Neural crest cell (in vitro differentiated cells): Measurements from ENCODE around the gene ARID5B. TPM values are rescaled to one million over a fixed set of nuclear protein-coding genes. Genes with fewer than 3 reads are reported as not detected.

Experiments
- DNase-seq: peaks from one replicate; pipeline ENCODE4 v3.0.0; 2021; ENCODE audit warnings: low read depth, mixed read lengths, low spot score
- H3K27ac Mint-ChIP-seq: one replicate; pipeline ENCODE4 v1.8.0; 2021; ENCODE audit warnings: mild to moderate bottlenecking, mixed read lengths; ENCODE audit not compliant: unreplicated experiment
- H3K27me3 Mint-ChIP-seq: 2 replicates; pipeline ENCODE4 v1.8.0; 2021; ENCODE audit warnings: low read depth, mild to moderate bottlenecking, mixed read lengths
- H3K36me3 Mint-ChIP-seq: 2 replicates; pipeline ENCODE4 v1.8.0; 2021; ENCODE audit warnings: low read depth, mild to moderate bottlenecking, mixed read lengths
- H3K4me1 Mint-ChIP-seq: 2 replicates; pipeline ENCODE4 v1.8.0; 2021; ENCODE audit warnings: mixed read lengths
- H3K4me3 Mint-ChIP-seq: one replicate; pipeline ENCODE4 v1.8.0; 2021; ENCODE audit warnings: mild to moderate bottlenecking, mixed read lengths
- H3K9me3 Mint-ChIP-seq: 2 replicates; pipeline ENCODE4 v1.8.0; 2021; ENCODE audit warnings: mixed read lengths
- CTCF ChIP-seq: fragments of 200-600 bp; sonication (generic); conservative IDR thresholded peaks from 2 replicates; pipeline ENCODE4 v1.5.0; 2021; ENCODE audit warnings: antibody characterized with exemption, mild to moderate bottlenecking
- total RNA-seq: library from RNA; stranded (reverse); gene quantifications from 2 replicates; pipeline ENCODE4 v1.2.1, GENCODE V29; 2021

Gene ARID5B
- total RNA-seq, 1 donor from 2014 or later: 10.4 TPM

- Mint-ChIP-seq H3K9me3 (peaks cover 2% of the 10 kb centered on the region), H3K36me3 (peaks cover 3% of the 10 kb centered on the region), H3K27ac (no peak overlapping the region), H3K4me3 (no peak overlapping the region), H3K4me1 (peaks cover 15% of the 10 kb centered on the region), H3K27me3 (no peaks in the 10 kb centered on the region)
- no peak for DNase-seq
- no peak for TF ChIP-seq CTCF
Measured at GRCh38 chr10:62019685-62020359, 118.3 kb downstream of the ARID5B start.

- Mint-ChIP-seq H3K4me1 (peaks cover 15% of the 10 kb centered on the region), H3K27ac (no peak overlapping the region)
Measured at GRCh38 chr10:62021128-62021665, 119.7 kb downstream of the ARID5B start.

GRCh38 chr10:62021978-62022802, 120.7 kb downstream of the ARID5B start:
- peaks cover 2% of the 10 kb centered on the region for H3K9me3 Mint-ChIP-seq
- peaks cover 3% of the 10 kb centered on the region for H3K36me3 Mint-ChIP-seq
- no peaks in the 10 kb centered on the region for H3K27me3 Mint-ChIP-seq
- peaks cover 15% of the 10 kb centered on the region for H3K4me1 Mint-ChIP-seq
- no peak for TF ChIP-seq CTCF
- H3K4me3 Mint-ChIP-seq: no peak overlapping the region
- no peak for DNase-seq
- H3K27ac Mint-ChIP-seq: no peak overlapping the region

More at GRCh38 chr10:62021128-62021665, 119.7 kb downstream of the ARID5B start:
- H3K27me3 Mint-ChIP-seq: no peaks in the 10 kb centered on the region
- H3K9me3 Mint-ChIP-seq: peaks cover 2% of the 10 kb centered on the region
- no peak for TF ChIP-seq CTCF
- peaks cover 3% of the 10 kb centered on the region for H3K36me3 Mint-ChIP-seq
- DNase-seq: no peak
- no peak overlapping the region for H3K4me3 Mint-ChIP-seq

- no peak for DNase-seq
- Mint-ChIP-seq H3K9me3 (peaks cover 2% of the 10 kb centered on the region), H3K27me3 (no peaks in the 10 kb centered on the region), H3K27ac (no peak overlapping the region), H3K4me1 (peaks cover 15% of the 10 kb centered on the region), H3K4me3 (no peak overlapping the region), H3K36me3 (peaks cover 3% of the 10 kb centered on the region)
- no peak for TF ChIP-seq CTCF
Measured at GRCh38 chr10:62022830-62023229, 121.3 kb downstream of the ARID5B start.

- H3K9me3 Mint-ChIP-seq: peaks cover 2% of the 10 kb centered on the region
- H3K27ac Mint-ChIP-seq: no peak overlapping the region
- peaks cover 15% of the 10 kb centered on the region for H3K4me1 Mint-ChIP-seq
- no peak for DNase-seq
- H3K4me3 Mint-ChIP-seq: no peak overlapping the region
- H3K27me3 Mint-ChIP-seq: no peaks in the 10 kb centered on the region
- no peak for TF ChIP-seq CTCF
- H3K36me3 Mint-ChIP-seq: peaks cover 3% of the 10 kb centered on the region
Measured at GRCh38 chr10:62023329-62023728, 121.8 kb downstream of the ARID5B start.
